ENCODE data around the gene GPR50.

GRCh38 chrX:151176231-151176750 is at the start of gene GPR50:
- no peak for TF ChIP-seq CTCF (IDR thresholded peaks at IDR 0.05)
- no peak for TF ChIP-seq EZH2 (IDR thresholded peaks at IDR 0.05; ENCODE audit: borderline replicate concordance, insufficient read depth, low read depth, low read length, poor library complexity, severe bottlenecking)

Measured in B cell (primary cell).